ENCODE measurements around the gene MMP17.

The MMP17 gene

GRCh38 chr12:131848753-131849152, 20.6 kb downstream of the MMP17 start:
- no peak for DNase-seq (ENCODE audit: low read depth in 2 of 2)

- no peak for DNase-seq (ENCODE audit: low read depth in 2 of 2)
These were observed 21.7 kb downstream of the MMP17 start for GRCh38 chr12:131849700-131850553.

- DNase-seq (ENCODE audit: low read depth in 2 of 2) = no peak
These were observed 22.8 kb downstream of the MMP17 start for GRCh38 chr12:131850856-131851559.

- DNase-seq (ENCODE audit: low read depth in 2 of 2) = no peak
These were observed 23.8 kb downstream of the MMP17 start for GRCh38 chr12:131851741-131852550.

GRCh38 chr12:131852551-131853299, 24.5 kb downstream of the MMP17 start:
- DNase-seq (ENCODE audit: low read depth in 2 of 2) = no peak

GRCh38 chr12:131853832-131854797, 25.9 kb downstream of the MMP17 start:
- no peak for DNase-seq (ENCODE audit: low read depth in 2 of 2)

- no peak for DNase-seq (ENCODE audit: low read depth in 2 of 2)
These were observed 26.8 kb downstream of the MMP17 start for GRCh38 chr12:131854861-131855476.

- no peak for DNase-seq (ENCODE audit: low read depth in 2 of 2)
These were observed 27.4 kb downstream of the MMP17 start for GRCh38 chr12:131855521-131856142.

- DNase-seq (ENCODE audit: low read depth in 2 of 2) = no peak
These were observed 28.3 kb downstream of the MMP17 start for GRCh38 chr12:131856366-131857097.

GRCh38 chr12:131857908-131858850, 30.0 kb downstream of the MMP17 start:
- DNase-seq (ENCODE audit: low read depth in 2 of 2) = no peak

GRCh38 chr12:131860472-131861260, 32.5 kb downstream of the MMP17 start:
- DNase-seq (ENCODE audit: low read depth in 2 of 2) = peak; percentile 20

GRCh38 chr12:131861261-131862083, 33.3 kb downstream of the MMP17 start:
- DNase-seq (ENCODE audit: low read depth in 2 of 2) = no peak

GRCh38 chr12:131862084-131862441, 33.9 kb downstream of the MMP17 start:
- DNase-seq (ENCODE audit: low read depth in 2 of 2) = no peak

- DNase-seq (ENCODE audit: low read depth in 2 of 2) = no peak
These were observed 34.4 kb downstream of the MMP17 start for GRCh38 chr12:131862600-131862993.

GRCh38 chr12:131862994-131863710, 35.0 kb downstream of the MMP17 start:
- peak in 1 of 2 experiments; percentile 10 for DNase-seq (ENCODE audit: low read depth in 2 of 2)

All from fibroblast of skin of left quadriceps (primary cell).